ENCODE results near the gene SHH. TPM values are rescaled to one million over a fixed set of nuclear protein-coding genes. Genes with fewer than 3 reads are reported as not detected.

Gene SHH
- total RNA-seq, 1 experiment from 2014 or later: 0.26 TPM

DNA sequence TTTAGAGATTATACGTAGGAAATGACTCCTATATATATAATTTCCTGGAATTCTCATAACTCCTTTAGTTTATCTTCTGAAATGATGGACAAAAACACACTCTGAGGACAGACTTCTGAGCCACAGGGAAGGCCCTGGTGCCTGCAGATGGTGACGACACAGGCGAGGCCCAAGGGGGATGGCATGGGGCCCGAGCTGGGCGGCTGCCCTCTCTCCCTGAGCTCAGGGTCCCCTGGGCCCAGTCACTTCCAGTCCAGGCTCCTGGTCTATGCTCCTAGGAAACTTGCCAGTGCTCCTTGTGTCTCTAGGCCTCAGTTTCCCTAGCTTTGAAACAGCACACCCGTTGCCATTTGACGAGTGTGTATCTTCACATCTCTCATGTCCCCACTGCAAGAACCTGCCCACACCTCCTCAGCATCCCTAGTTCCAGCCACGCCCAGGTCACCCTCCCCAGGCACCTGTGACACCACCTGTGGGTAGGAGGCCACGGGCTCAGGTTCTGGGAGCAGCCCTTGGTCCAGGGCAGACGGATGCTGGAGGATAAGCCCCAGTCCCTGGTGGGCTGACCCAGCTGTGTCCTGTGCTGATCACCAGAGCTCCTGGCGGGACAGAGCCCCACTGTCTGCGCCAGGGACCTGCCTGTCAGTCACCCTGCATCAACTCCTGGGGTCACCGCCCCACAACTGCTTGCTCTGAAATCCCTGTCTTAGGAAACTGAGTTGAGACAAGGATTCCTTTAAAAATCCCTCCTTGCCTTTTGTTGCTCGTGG is 23.4 kb upstream of the SHH start (continued):
- TF ChIP-seq GRHL2 (CRISPR knock-in tag; IDR thresholded peaks at IDR 0.05; ENCODE audit: insufficient replicate concordance, severe bottlenecking) (no peak), AR (CRISPR knock-in tag; IDR thresholded peaks at IDR 0.05) (no peak)

DNA sequence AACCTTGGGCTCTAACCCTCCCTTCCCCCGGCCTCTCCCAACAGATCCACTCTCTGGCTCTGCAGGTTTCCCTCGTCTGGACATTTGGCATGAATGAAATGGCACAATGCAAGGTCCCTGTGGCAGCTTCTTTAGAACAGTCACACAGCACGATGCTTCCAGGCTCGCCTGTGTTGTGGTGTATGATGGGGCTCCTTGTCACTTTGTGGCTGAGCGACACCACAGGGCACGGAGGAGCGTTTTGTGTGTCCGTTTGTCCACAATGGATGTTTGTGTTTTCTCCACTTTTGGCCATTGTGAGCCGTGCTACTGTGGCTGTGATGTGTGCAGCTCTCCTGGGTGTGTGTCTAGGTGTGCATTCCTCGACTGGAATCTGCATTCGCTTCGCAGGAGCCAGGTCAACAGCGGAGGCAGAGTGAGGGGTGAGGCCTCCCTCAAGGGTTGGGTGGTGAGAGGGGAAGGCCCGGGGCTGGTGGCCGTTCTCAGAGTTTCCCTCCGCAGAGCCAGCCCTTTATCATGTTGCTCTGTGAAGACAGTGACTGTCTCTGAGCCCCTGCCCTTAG is 22.3 kb upstream of the SHH start:
- TF ChIP-seq, protein P1, sequence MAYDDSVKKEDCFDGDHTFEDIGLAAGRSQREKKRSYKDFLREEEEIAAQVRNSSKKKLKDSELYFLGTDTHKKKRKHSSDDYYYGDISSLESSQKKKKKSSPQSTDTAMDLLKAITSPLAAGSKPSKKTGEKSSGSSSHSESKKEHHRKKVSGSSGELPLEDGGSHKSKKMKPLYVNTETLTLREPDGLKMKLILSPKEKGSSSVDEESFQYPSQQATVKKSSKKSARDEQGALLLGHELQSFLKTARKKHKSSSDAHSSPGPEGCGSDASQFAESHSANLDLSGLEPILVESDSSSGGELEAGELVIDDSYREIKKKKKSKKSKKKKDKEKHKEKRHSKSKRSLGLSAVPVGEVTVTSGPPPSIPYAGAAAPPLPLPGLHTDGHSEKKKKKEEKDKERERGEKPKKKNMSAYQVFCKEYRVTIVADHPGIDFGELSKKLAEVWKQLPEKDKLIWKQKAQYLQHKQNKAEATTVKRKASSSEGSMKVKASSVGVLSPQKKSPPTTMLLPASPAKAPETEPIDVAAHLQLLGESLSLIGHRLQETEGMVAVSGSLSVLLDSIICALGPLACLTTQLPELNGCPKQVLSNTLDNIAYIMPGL (CRISPR knock-in tag; IDR thresholded peaks at IDR 0.05): no peak
- TF ChIP-seq, protein P2, sequence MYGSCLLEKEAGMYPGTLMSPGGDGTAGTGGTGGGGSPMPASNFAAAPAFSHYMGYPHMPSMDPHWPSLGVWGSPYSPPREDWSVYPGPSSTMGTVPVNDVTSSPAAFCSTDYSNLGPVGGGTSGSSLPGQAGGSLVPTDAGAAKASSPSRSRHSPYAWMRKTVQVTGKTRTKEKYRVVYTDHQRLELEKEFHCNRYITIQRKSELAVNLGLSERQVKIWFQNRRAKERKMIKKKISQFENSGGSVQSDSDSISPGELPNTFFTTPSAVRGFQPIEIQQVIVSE (CRISPR knock-in tag; IDR thresholded peaks at IDR 0.05; ENCODE audit: borderline replicate concordance): no peak
- TF ChIP-seq FOXK1 (CRISPR knock-in tag; IDR thresholded peaks at IDR 0.05) (no peak), ESRRA (CRISPR knock-in tag; IDR thresholded peaks at IDR 0.05; ENCODE audit: borderline replicate concordance) (no peak), GRHL2 (CRISPR knock-in tag; IDR thresholded peaks at IDR 0.05; ENCODE audit: insufficient replicate concordance, severe bottlenecking) (no peak), SP1 (CRISPR knock-in tag; conservative IDR thresholded peaks at IDR 0.05) (no peak), PRDM15 (CRISPR knock-in tag; IDR thresholded peaks at IDR 0.05) (no peak), NR1H2 (CRISPR knock-in tag; IDR thresholded peaks at IDR 0.05) (no peak), NR3C1 (CRISPR knock-in tag; conservative IDR thresholded peaks at IDR 0.05; ENCODE audit: low read depth) (no peak), SMAD3 (CRISPR knock-in tag; IDR thresholded peaks at IDR 0.05; ENCODE audit: borderline replicate concordance) (no peak), ZBTB21 (CRISPR knock-in tag; IDR thresholded peaks at IDR 0.05; ENCODE audit: borderline replicate concordance) (no peak), RORB (CRISPR knock-in tag; IDR thresholded peaks at IDR 0.05) (no peak), TEAD4 (CRISPR knock-in tag; IDR thresholded peaks at IDR 0.05) (no peak), STAT6 (CRISPR knock-in tag; conservative IDR thresholded peaks at IDR 0.05; ENCODE audit: low read depth) (no peak), MYBL2 (CRISPR knock-in tag; IDR thresholded peaks at IDR 0.05) (no peak), PRRX2 (CRISPR knock-in tag; IDR thresholded peaks at IDR 0.05) (no peak), FOXP1 (CRISPR knock-in tag; IDR thresholded peaks at IDR 0.05; ENCODE audit: borderline replicate concordance) (no peak)
- TF ChIP-seq, protein P3, sequence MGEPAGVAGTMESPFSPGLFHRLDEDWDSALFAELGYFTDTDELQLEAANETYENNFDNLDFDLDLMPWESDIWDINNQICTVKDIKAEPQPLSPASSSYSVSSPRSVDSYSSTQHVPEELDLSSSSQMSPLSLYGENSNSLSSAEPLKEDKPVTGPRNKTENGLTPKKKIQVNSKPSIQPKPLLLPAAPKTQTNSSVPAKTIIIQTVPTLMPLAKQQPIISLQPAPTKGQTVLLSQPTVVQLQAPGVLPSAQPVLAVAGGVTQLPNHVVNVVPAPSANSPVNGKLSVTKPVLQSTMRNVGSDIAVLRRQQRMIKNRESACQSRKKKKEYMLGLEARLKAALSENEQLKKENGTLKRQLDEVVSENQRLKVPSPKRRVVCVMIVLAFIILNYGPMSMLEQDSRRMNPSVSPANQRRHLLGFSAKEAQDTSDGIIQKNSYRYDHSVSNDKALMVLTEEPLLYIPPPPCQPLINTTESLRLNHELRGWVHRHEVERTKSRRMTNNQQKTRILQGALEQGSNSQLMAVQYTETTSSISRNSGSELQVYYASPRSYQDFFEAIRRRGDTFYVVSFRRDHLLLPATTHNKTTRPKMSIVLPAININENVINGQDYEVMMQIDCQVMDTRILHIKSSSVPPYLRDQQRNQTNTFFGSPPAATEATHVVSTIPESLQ (CRISPR knock-in tag; IDR thresholded peaks at IDR 0.05): no peak
- H3K9me3 Mint-ChIP-seq: peaks cover 4% of the 10 kb centered on the region; the same call in 1 of the 2 replicates
- H3K4me1 Mint-ChIP-seq: peaks cover 8% of the 10 kb centered on the region
- DNase-seq (ENCODE audit: low spot score) (no peak), ATAC-seq (no peak)
- no peaks in the 10 kb centered on the region for H3K36me3 Mint-ChIP-seq
- no peak overlapping the region for H3K4me3 Mint-ChIP-seq
- ChIA-PET POLR2A (no interaction called here), CTCF (no interaction called here)
- no peak overlapping the region for H3K27ac Mint-ChIP-seq
- H3K27me3 Mint-ChIP-seq (ENCODE audit: low read depth): no peaks in the 10 kb centered on the region

All from WTC11 (cell line).